ENCODE data around the gene PSMD8. TPM values are rescaled to one million over a fixed set of nuclear protein-coding genes. Genes with fewer than 3 reads are reported as not detected.

Gene PSMD8
- total RNA-seq, 1 donor: 277 TPM

DNA sequence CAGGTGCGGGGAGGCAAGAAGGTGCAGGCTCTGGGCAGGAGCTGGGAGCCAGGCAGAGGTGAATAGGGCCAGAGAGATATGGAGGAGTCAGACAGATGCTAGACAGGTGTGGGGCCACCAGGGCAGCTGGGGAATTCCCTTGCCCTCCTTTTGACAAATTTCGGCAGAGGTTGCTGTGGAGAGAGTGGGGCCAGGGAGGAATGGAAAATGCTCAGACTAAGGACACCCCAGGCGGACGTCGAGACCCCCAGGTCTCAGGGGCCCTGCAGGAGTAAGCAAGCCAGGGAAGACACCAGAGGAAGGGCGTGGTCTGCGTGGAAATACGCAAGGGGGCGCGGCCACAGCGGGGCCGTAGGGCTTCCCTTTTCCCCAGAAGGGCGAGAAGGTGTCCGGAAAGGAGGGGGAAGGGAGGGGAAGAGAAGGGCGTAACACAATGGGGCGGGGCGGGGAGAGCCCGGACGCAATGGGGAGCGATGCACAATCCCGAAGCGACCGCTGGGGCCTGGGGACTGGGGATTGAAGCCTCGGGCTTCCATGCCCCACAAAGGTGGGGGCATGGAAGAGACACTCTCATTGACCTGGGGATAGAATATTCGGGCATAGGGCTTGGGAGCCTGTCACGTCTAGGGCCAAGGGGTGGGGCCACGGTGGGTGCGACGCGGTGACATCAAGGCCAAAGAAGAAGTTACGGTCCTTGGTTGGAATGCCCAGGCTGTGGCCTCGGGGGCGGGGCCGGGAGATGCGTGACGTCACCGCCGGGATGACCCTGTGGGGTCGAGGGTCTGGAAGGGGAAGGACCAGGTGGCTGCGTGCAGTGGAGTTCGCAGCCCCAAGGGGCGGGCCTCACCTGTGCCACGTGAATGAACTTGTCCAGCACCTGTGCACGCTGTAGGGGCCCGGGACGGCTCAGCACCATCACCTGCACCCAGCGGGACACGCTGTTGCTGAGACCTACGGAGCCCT is 43.5 kb downstream of the PSMD8 start:
- TF ChIP-seq, protein P1, sequence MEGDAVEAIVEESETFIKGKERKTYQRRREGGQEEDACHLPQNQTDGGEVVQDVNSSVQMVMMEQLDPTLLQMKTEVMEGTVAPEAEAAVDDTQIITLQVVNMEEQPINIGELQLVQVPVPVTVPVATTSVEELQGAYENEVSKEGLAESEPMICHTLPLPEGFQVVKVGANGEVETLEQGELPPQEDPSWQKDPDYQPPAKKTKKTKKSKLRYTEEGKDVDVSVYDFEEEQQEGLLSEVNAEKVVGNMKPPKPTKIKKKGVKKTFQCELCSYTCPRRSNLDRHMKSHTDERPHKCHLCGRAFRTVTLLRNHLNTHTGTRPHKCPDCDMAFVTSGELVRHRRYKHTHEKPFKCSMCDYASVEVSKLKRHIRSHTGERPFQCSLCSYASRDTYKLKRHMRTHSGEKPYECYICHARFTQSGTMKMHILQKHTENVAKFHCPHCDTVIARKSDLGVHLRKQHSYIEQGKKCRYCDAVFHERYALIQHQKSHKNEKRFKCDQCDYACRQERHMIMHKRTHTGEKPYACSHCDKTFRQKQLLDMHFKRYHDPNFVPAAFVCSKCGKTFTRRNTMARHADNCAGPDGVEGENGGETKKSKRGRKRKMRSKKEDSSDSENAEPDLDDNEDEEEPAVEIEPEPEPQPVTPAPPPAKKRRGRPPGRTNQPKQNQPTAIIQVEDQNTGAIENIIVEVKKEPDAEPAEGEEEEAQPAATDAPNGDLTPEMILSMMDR (IDR thresholded peaks at IDR 0.05; ENCODE audit: insufficient read depth, low read depth, low read length): no peak
- peak; percentile 20 for DNase-seq (ENCODE audit: low read depth)
- H3K4me3 ChIP-seq (ENCODE audit: low read depth, low read length): peak overlapping the region; percentile 50

DNA sequence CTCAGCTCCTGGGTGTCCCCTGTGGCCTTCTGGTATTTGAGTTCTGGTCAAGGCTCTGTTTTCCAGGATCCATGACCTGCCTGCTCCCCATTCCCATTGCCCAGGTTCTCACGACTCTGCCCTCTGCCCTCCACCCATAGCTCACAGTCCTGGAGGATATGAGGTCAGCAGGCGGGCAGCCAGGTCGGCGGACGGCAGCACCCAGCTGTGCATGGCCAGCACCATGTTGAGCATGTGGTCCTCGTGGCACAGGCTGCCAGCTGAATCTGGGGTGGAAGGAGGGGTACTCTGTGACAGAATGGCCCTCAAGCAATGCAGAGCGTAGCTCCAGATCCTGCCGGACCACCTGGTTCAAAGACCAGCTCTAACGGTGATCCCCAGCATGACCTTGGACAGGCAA is 46.6 kb downstream of the PSMD8 start:
- no peak overlapping the region for H3K4me3 ChIP-seq (ENCODE audit: low read depth, low read length)
- DNase-seq (ENCODE audit: low read depth): no peak
- TF ChIP-seq, protein P1 (IDR thresholded peaks at IDR 0.05; ENCODE audit: insufficient read depth, low read depth, low read length): no peak

DNA sequence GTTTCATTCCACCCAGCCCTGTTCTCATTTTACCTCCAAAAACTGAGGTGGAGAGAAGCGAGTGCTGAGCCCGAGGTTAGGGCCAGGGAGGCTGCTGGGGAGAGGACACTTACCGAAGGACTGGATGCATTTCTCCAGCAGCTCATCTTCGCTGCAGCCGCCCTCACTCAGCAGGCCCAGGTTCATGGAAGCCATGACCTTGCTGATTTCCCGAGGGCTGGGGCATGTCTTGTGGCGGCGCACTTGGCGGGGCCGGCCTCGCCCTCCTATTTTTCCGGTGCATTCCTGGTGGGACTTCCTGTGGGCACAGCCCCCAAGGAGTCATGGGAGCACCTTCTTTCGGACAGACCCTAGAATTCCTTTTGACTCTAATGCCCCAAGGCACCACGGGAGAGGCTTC is 47.5 kb downstream of the PSMD8 start:
- no peak overlapping the region for H3K4me3 ChIP-seq (ENCODE audit: low read depth, low read length)
- DNase-seq (ENCODE audit: low read depth): no peak
- TF ChIP-seq, protein P1 (IDR thresholded peaks at IDR 0.05; ENCODE audit: insufficient read depth, low read depth, low read length): no peak

DNA sequence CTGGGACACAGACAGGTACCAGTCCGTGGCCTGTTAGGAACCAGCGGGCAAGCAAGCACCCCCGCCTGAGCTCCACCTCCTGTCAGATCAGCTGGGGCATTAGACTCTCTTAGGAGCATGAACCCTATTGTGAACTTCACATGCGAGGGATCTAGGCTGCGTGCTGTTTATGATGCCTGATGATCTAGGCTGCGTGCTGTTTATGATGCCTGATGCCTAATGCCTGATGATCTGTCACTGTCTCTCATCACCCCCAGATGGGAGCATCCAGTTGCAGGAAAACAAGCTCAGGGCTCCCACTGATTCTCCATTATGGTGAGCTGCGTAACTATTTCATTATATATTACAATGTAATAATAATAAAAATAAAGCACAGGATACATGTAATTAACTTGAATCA is 48.1 kb downstream of the PSMD8 start:
- DNase-seq (ENCODE audit: low read depth): no peak
- TF ChIP-seq, protein P1 (IDR thresholded peaks at IDR 0.05; ENCODE audit: insufficient read depth, low read depth, low read length): no peak
- H3K4me3 ChIP-seq (ENCODE audit: low read depth, low read length): no peak overlapping the region

DNA sequence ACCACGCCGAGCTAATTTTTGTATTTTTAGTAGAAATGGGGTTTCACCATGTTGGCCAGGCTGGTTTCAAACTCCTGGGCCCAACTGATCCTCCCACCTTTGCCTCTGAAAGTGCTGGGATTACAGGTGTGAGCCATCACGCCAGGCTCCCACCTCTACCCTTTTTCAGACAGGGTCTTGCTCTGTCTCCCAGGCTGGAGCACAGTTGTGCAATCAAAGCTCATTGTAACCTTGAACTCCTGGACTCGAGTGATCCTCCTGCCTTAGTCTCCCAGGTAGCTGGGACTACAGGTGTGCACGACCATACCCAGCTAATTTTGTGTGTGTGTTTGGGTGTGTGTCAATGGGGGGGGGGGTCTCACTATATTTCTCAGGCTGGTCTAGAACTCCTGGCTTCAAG is 49.9 kb downstream of the PSMD8 start:
- TF ChIP-seq, protein P1 (IDR thresholded peaks at IDR 0.05; ENCODE audit: insufficient read depth, low read depth, low read length): no peak

DNA sequence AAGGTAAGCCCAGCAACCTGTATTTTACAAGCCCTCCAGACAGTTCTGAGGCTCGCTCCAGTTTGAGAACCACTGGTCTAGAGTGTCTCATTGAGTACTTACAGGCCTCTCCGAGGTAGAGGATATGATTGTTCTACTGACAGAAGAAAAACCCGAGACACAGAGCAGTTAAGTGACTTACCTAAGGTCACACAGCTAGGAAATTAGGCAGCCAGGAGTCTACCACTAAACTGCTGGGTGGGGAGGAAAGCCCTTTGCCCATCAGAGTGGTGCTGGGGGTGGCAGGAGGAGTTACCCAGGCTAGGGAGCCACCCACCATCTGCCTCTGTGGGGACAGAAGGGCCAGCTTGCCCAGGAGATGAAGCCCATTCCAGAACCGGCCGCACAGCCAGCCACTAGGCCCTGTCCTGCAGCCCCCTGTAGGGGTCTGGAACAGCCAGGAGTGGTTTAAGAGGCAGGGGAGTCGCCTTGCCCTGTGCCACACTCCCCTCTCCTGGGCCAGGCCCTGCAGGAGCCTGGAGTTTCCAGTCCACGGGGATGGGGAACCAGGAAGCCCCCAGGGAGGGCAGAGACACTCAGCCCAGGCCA is 50.9 kb downstream of the PSMD8 start:
- no peak overlapping the region for H3K4me3 ChIP-seq (ENCODE audit: low read depth, low read length)
- no peak for DNase-seq (ENCODE audit: low read depth)
- TF ChIP-seq, protein P1 (IDR thresholded peaks at IDR 0.05; ENCODE audit: insufficient read depth, low read depth, low read length): no peak

More for the DNA sequence above, 49.9 kb downstream of the PSMD8 start:
- H3K4me3 ChIP-seq (ENCODE audit: low read depth, low read length): no peak overlapping the region
- DNase-seq (ENCODE audit: low read depth): no peak
